GM18499 (cell line): Measurements from ENCODE around the gene EPB41L5.

Experiments
- ATAC-seq: cut with Tn5 transposase; IDR thresholded peaks from one replicate; pipeline ENCODE4 v1.9.1; 2021; ENCODE audit warnings: moderate number of reproducible peaks; ENCODE audit not compliant: insufficient read depth, unreplicated experiment

EPB41L5 gene

DNA sequence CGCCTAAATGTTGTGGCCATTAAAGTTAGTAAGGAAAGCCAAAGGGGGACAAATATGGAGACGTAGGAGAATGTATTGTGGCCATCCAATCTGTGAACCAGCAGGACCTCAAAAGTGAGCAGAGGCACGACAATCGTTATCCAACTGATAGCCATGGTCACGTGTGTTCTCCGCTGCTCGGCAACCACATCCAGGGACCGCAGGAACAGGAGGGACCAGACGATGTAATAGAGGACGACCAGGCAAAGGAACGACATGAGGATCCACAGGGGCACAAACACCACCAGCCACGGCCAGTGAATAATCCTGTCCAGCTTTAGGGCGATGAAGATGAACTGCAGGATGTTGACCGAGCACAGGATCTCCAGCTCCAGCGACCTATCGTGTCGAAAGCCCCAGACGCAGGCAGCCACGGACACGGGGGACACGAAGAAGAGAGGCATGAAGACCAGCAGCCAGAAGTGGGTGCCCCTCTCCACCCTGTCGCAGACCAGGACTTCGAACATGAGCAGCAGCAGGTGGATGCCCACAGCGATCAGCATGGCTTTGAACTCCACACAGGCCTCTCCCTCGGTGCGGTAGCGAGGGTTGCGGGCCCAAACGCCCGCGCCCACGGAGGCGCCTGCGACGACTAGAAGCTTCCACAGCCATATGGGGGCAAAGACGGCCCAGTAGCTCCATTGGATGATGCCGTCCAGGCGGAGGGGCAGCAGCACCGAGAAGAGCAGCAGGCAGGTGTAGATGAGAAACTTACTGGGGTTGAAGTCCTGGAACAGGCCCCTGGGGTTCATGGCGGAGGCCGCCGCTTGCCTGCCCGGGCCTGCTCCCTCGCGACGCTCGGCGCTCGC, 209.5 kb downstream of the EPB41L5 start:
- no peak for ATAC-seq

DNA sequence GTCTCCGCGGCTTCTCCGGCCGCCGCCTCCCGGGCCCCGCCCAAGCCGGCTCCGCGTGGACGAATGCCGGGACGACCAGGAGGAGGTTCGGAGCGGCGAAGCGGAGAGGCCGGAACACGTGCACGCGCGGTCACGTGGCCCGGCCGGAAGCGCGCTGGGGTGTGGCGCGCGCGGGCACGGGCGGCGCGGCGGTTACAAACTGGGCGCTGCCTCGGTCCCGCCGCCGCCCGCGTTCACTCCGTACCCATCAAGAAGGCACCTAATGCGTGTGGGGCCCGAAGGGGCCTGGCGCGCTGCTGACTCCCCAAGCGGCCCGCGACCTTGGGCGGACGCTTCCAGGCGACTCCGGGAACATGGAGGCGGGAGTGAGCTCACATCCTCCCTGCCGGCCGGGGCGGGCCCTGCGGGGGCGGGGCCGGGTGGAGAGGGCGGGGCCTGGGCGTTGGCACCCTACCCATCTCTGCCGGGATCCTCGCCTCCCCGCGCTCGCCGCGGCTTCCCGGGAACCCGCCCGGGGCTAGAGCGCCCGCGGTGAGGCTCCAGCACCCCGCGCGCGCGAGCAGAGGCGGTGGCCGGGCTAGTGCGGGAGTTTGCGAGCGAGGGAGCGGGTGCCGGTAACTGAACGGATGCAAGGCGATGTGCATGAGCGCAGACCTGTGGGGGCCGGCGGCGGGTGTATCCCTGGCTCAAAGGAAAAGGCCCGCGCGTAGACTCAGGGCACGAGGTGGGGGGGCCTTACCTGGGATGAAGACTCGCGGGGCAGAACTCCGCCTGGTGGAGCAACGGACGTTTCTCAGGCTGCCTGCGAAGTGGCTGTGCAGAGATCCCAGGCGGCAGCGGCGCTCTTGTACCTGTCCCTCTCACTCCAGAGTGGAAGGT, 210.4 kb downstream of the EPB41L5 start, which contains the start of gene TMEM185B:
Gene TMEM185B, minus strand, starts transcription at position 367 of the 879 bp plus-strand sequence. CDS start 424 bp downstream, outside the sequence.
- peak; percentile 55 for ATAC-seq

DNA sequence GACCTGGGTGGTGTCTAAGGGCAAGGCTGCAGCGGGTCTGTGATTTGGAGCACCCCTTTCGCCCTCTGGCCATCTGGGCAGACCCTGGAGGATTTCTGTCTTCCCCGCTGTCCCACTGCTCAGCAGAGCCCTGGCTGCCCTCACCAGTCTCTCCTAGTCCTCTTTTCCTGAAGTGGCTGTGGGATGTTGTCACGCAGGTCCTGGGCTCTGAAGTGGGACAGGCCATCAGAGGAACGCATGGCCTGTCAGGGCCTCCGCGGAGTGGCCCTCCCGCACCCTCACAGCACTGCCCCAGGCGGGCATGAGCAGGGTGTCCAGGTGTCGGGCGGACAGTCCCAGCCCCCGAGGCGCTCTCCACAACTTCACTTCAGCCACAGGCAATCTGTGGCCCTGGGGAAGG, 211.4 kb downstream of the EPB41L5 start:
- ATAC-seq = no peak

DNA sequence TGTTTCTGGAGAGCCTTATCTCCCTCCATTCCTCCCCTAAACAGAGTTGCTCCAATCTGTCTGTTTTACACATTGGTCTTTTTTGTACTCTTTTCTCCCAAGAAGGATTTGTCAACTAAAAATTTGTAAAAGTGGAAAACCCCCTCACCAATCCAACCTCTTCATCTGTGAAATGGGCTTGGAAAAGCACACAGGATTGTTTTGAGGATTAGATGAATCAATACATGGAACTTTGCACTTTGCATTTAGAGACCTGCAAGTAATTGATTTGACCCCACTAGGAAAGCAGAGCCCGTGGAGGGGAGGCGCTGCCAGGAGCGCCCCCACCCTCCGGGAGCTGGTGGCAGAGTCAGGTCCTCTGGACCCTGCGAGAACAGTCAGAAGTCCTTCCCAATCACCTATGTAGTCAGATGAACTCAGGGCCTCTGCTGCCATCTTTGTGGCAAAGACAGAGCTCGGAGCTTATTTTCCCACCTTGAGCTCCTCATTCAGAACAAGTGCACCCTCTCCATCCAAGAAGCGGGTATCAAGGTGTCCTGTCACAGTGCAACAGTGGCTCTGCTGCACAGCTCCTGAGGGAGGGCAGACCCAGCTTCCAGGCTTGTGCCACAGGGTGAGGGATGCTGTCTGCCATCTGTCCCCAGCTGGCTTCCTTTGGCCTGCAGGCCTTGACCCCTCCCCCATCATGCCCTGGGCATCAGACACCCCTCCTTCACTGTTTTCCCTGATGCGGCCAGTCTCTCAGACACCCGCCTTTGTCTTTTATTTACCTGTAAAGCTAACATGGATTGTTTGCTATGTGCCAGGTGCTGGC, 212.1 kb downstream of the EPB41L5 start:
- no peak for ATAC-seq

DNA sequence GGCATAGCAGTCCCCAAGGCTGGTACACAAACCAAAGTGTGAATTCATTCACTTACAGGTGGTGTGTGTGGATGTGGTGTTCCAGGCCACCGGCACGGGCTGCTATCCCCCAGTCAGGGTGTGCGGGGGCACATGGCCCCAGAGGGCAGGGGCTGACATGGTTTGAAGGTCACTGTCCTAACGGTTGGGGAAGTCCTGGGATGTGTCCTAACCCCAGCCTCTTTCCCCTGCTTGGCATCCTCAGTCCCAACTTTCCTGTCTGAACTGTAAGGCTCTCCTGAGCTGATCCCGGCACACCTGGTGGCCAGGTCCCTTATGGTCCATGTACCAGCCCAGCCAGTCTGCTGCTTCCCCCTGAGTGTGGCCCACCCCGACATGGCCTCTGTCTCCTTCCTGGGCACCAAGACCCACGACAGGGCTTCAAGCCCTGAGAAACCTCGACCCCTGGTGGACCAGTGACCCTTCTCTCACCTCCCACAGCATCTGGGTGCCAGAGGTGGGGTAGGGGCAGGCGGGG, 212.7 kb downstream of the EPB41L5 start:
- ATAC-seq = no peak

DNA sequence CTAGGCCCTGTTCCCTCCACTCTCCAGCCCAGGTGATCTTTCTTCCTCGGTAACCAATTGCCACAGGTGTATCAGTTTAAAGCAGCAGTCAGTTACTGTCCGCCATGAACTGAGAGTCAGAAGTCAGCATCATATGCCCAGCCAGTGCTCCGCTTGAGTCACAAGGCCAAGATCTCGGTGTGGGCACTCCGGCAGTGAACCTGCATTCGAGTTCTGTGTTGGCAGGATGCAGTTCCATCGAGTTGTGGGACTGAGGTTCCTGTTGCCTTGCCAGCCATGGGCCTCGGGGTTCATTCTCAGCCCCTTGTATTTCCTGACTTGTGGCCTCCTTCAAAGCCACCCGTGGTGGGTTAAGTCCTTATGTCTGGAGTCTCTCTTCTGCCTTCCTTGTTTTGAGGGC, 213.4 kb downstream of the EPB41L5 start:
- no peak for ATAC-seq

DNA sequence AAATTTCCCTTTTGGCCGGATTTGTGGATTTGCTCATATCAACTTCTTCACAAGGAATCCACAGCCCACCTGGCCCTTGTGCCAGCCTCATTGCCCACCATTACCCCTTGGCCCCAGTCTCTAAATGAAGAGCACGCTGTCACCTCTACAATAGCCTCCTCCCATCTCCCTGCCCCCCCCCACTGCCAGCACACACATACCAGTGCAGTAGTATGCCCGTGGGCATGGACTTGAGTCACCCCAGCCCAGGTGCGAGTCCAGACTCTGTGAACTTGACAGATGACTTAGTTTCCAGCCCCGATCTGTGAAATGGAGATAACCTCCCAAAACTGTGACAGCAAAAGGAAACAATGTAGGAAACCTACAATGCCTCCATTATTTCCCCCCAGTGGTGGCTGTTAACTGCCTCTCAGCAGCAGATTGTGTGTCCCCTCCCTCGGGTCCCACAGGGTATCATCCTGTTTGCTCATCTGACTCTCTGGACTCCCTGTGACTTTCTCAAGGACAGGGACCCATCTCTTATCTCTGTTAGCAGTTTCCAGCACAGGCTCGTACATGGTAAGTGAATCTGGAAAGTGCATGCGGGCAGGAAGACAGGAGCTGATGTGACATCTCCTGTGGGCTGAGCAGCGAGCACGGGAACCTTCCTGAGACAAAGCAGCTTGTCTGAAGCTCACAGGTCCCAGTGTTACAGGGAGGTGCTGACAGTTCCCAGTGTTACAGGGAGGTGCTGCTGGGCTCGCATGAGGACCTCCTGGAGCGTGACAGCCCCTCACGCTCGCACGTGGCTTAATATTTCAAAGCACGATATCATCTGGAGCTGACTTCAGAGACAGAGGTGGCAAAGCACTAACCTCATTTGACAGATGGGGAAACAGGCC, 214.5 kb downstream of the EPB41L5 start:
- no peak for ATAC-seq

DNA sequence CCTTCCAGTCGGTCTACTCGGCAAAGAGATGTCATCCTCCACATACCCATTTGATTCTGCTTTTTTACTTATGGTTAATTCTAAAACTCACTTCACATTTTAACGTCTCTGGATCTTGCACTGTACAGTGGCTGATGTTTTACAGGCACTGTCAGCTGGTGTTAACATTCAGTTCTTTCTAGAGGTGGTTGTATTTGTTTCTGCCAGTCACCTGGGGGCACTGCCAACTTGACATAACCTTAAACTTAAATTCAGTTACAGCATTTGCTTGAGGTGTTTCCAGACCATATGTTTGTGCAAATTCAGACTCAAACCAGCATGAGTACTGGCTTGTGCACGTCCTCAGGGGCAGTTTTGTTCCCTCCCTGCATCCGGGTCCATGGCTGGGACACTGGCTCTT, 215.6 kb downstream of the EPB41L5 start:
- no peak for ATAC-seq
